Breast epithelium (tissue), 4 donors: ENCODE data around the gene GIMD1. TPM values are rescaled to one million over a fixed set of nuclear protein-coding genes. Genes with fewer than 3 reads are reported as not detected.

ENCODE experiments used
- DNase-seq, 2 donors: peaks; one replicate each; pipeline ENCODE4 v3.0.0-alpha.2; 2019; ENCODE audit warnings: low spot score in 2 of 2
- H3K27ac ChIP-seq, 2 donors: fragments of 200-600 bp; sonication (generic) in 1 of 2; one replicate each; pipeline ENCODE4 v1.5.1; 2016 to 2019; ENCODE audit warnings: mild to moderate bottlenecking in 1 of 2
- H3K27me3 ChIP-seq, 2 donors: fragments of 200-600 bp; sonication (generic) in 1 of 2; one replicate each; pipeline versions ENCODE4 v1.5.1 to v1.6.0; 2017 to 2019; ENCODE audit warnings: control low read depth in 1 of 2, mild to moderate bottlenecking in 1 of 2
- H3K36me3 ChIP-seq: fragments of 200-600 bp; one replicate; pipeline ENCODE4 v1.5.1; 2019
- H3K4me1 ChIP-seq, 2 donors: fragments of 200-600 bp; sonication (generic); one replicate each; pipeline ENCODE4 v1.5.1; 2016 to 2019; ENCODE audit warnings: control low read depth in 1 of 2
- H3K4me3 ChIP-seq, 3 donors: fragments of 200-600 bp; sonication (generic); 1 replicate in 2 of 3; 2 replicates in 1 of 3; pipeline ENCODE4 v1.5.1; 2016 to 2019; ENCODE audit warnings: mild to moderate bottlenecking in 3 of 3, moderate library complexity in 2 of 3
- H3K9me3 ChIP-seq, 2 donors: fragments of 200-600 bp; sonication (generic) in 1 of 2; one replicate each; pipeline ENCODE4 v1.5.1; 2016 to 2019; ENCODE audit warnings: control low read depth in 1 of 2
- POLR2A ChIP-seq: fragments of 450-650 bp; IDR thresholded peaks from one replicate; pipeline ENCODE4 v1.6.1; 2016; ENCODE audit warnings: antibody characterized with exemption, mild to moderate bottlenecking, moderate library complexity
- POLR2AphosphoS5 ChIP-seq, 3 donors: sonication (generic); formaldehyde crosslinking; IDR thresholded peaks; one replicate each; pipeline ENCODE4 v1.6.1; 2017; ENCODE audit warnings: antibody characterized with exemption in 3 of 3
- intact Hi-C: fragments of 100-400 bp; cut with DNase I; formaldehyde crosslinking; loops from one replicate; pipeline ENCODE4 v1.15.1; 2023; ENCODE audit warnings: low total_unique reads
- total RNA-seq, 3 donors: library from RNA; depleted of rRNA; stranded (reverse); fragments of >200 nt; gene quantifications; one replicate each; pipeline ENCODE4 v1.1.0, GENCODE V29; 2016
- TF ChIP-seq, protein P1 (sequence below), 3 donors: fragments of 450-650 bp; IDR thresholded peaks; one replicate each; pipeline ENCODE4 v1.5.1; 2016 to 2017; ENCODE audit warnings: antibody characterized with exemption in 3 of 3, mild to moderate bottlenecking in 3 of 3, moderate library complexity in 3 of 3

Gene GIMD1
- total RNA-seq, 3 donors from 2014 or later: not detected

DNA sequence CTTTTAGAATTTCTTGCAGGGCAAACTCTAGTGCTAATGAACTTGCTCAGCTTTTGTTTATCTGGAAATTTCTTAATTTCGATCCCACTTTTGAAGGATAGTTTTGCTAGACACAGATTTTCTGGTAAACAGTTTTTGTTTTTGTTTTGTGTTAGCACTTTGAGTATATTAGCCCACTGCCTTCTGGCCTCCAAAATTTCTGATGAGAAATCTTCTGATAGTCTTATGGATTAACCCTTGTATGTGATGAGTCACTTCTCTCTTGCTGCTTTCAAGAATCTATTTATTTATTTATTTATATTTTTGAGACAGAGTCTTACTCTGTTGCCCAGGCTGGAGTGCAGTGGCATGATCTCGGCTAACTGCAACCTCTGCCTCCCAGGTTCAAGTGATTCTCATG, 27.0 kb upstream of the GIMD1 start:
- H3K36me3 ChIP-seq: no peaks in the 10 kb centered on the region
- H3K4me3 ChIP-seq: no peak overlapping the region
- no peak for TF ChIP-seq POLR2AphosphoS5 (IDR thresholded peaks at IDR 0.05)
- TF ChIP-seq, protein P1, sequence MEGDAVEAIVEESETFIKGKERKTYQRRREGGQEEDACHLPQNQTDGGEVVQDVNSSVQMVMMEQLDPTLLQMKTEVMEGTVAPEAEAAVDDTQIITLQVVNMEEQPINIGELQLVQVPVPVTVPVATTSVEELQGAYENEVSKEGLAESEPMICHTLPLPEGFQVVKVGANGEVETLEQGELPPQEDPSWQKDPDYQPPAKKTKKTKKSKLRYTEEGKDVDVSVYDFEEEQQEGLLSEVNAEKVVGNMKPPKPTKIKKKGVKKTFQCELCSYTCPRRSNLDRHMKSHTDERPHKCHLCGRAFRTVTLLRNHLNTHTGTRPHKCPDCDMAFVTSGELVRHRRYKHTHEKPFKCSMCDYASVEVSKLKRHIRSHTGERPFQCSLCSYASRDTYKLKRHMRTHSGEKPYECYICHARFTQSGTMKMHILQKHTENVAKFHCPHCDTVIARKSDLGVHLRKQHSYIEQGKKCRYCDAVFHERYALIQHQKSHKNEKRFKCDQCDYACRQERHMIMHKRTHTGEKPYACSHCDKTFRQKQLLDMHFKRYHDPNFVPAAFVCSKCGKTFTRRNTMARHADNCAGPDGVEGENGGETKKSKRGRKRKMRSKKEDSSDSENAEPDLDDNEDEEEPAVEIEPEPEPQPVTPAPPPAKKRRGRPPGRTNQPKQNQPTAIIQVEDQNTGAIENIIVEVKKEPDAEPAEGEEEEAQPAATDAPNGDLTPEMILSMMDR (IDR thresholded peaks at IDR 0.05): no peak
- no peak for TF ChIP-seq POLR2A
- intact Hi-C loops: no loop called here
- no peaks in the 10 kb centered on the region for H3K27me3 ChIP-seq
- no peak overlapping the region for H3K27ac ChIP-seq
- no peak for DNase-seq
- peaks cover 9 to 52% of the 10 kb centered on the region in 2 donors for H3K9me3 ChIP-seq
- no peaks in the 10 kb centered on the region for H3K4me1 ChIP-seq

DNA sequence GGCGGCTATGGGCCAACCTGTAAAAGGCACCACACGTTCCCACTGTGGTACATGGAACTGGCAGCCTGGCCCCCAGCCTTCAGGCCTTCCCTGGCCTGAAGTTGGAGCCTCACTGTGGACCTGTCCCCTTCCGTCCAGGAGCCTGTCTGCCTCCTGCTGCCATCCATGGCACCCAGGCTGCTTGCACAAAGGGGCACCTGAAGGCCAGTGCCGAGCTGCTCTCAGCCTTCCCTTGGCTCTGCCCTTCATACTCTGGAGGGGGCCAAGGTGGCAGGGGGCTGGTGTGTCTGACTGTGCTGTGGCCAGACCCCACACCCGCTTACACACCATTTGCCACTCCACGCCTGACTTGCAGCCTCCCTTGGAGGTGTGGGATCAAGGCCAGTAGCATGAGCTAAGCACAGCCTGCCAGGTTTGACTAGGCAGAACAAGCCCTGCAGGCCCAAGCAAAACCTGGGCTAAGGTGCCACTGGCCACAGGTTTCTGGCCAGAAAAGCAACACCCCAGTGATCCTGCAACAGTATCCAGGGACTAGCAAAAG, 17.3 kb upstream of the GIMD1 start:
- Histone ChIP-seq H3K4me1 (no peaks in the 10 kb centered on the region), H3K36me3 (no peaks in the 10 kb centered on the region), H3K27ac (no peak overlapping the region), H3K4me3 (no peak overlapping the region), H3K9me3 (peaks cover 0 to 10% of the 10 kb centered on the region in 2 donors), H3K27me3 (no peaks in the 10 kb centered on the region)
- no peak for TF ChIP-seq POLR2A
- TF ChIP-seq, protein P1 (IDR thresholded peaks at IDR 0.05): no peak
- TF ChIP-seq POLR2AphosphoS5 (IDR thresholded peaks at IDR 0.05): no peak
- intact Hi-C loops: no loop called here
- no peak for DNase-seq

DNA sequence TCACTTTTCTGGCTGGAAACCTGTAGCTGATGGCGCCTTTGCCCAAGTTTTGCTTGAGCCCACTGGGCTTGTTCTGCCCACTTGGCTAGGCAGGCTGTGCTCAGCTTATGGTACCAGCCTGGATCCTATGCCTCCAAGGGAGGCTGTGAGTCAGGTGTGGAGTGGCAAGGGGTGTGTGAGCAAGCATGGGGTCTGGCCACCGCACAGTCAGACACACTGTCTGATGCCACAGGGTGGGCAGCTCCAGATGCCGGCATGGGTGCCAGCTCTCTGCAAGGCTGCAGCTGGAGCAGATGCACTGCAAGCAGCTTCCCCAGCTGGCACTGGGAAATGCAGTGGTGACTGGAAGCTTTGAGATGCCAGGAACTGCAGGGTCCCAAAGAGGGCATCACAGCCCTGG, 16.3 kb upstream of the GIMD1 start:
- Histone ChIP-seq H3K9me3 (peaks cover 0 to 10% of the 10 kb centered on the region in 2 donors), H3K27me3 (no peaks in the 10 kb centered on the region), H3K36me3 (no peaks in the 10 kb centered on the region), H3K27ac (no peak overlapping the region), H3K4me1 (no peaks in the 10 kb centered on the region), H3K4me3 (no peak overlapping the region)
- TF ChIP-seq POLR2AphosphoS5 (IDR thresholded peaks at IDR 0.05) (no peak), POLR2A (no peak)
- TF ChIP-seq, protein P1 (IDR thresholded peaks at IDR 0.05): no peak
- intact Hi-C loops: no loop called here
- DNase-seq: no peak

DNA sequence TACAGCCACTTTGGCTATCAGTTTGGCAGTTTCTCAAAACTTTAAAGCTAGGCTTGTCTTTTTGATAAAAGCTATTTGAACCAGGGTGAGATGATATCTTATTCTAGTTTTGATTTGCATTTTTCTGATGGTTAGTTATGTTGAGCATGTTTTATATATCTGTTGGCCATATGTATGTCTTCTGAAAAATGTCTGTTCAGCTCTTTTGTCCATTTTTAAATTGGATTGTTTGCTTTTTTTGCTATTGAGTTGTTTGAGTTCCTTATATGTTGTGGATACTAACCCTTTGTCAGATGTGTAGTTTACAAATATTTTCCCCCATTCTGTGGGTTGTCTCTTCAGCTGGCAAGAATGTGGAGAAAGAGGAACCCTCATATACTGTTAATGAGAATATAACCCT, 11.6 kb upstream of the GIMD1 start:
- Histone ChIP-seq H3K4me3 (no peak overlapping the region), H3K9me3 (peaks cover 0 to 4% of the 10 kb centered on the region in 2 donors), H3K36me3 (no peaks in the 10 kb centered on the region), H3K4me1 (no peaks in the 10 kb centered on the region), H3K27ac (no peak overlapping the region), H3K27me3 (no peaks in the 10 kb centered on the region)
- intact Hi-C loops: no loop called here
- TF ChIP-seq POLR2A: no peak
- TF ChIP-seq POLR2AphosphoS5 (IDR thresholded peaks at IDR 0.05): no peak
- TF ChIP-seq, protein P1 (IDR thresholded peaks at IDR 0.05): no peak
- DNase-seq: no peak

DNA sequence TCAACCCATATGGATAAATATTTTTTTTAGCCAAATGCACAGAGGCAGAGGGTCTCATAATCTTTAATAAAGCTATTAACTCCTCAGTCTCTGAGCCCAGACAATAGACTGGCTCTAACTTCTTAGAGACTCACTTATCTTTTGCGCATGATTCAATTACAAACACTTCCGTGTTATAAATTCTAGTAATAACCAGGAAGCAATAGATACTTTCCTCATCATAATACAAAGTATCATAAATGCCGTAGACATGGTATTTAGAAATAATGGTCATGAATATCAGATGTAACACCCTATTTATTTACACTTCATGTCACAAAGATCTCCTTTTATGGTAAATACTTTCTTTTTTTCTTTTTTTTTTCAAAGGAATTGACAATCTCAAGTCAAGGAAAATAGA, 4.4 kb upstream of the GIMD1 start:
- intact Hi-C loops: no loop called here
- no peak overlapping the region for H3K4me3 ChIP-seq
- H3K4me1 ChIP-seq: no peaks in the 10 kb centered on the region
- no peak for DNase-seq
- H3K27ac ChIP-seq: no peak overlapping the region
- no peaks in the 10 kb centered on the region for H3K9me3 ChIP-seq
- H3K36me3 ChIP-seq: no peaks in the 10 kb centered on the region
- no peaks in the 10 kb centered on the region for H3K27me3 ChIP-seq
- TF ChIP-seq, protein P1 (IDR thresholded peaks at IDR 0.05): no peak
- TF ChIP-seq POLR2AphosphoS5 (IDR thresholded peaks at IDR 0.05): no peak
- no peak for TF ChIP-seq POLR2A
